DOHH2 (cell line): ENCODE data around the gene FTSJ3.

ENCODE experiments used
- CTCF ChIP-seq: fragments of 200-600 bp; sonication (generic); IDR thresholded peaks from one replicate; pipeline ENCODE4 v1.5.1; 2014; ENCODE audit warnings: antibody characterized with exemption, mild to moderate bottlenecking, low read depth, low read length; ENCODE audit not compliant: poor library complexity, severe bottlenecking
- EZH2phosphoT487 ChIP-seq: fragments of 200-600 bp; sonication (generic); IDR thresholded peaks from 2 replicates; pipeline ENCODE4 v1.6.1; 2017; ENCODE audit warnings: borderline replicate concordance, mild to moderate bottlenecking, antibody characterized with exemption, low read length, moderate library complexity, mixed read lengths

DNA sequence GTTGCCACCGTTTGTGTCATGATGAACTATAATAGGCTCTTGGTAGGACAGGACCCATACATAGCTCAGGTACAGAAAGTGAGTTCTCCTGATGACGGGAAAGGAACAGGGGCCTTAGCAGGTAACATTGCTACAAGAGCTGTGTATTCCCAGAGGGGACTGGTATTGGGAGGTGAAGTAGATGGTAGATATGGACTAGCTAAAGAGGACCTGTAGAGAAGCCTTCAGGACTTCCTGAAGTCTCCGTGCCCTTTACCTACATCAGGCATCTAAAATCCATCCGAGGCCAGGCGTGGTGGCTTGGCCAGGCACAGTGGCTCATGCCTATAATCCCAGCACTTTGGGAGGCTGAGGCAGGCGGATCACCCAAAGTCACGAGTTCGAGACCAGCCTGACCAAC lies 27.7 kb upstream of the FTSJ3 start:
- TF ChIP-seq CTCF (no peak), EZH2phosphoT487 (no peak)
